ENCODE results near the gene TNNI3.
"Not testable (repeated sequence)": the region's sequence is repeated elsewhere in the genome, so short reads cannot be mapped to it uniquely, and the experiment has no call there.

Gene TNNI3

DNA sequence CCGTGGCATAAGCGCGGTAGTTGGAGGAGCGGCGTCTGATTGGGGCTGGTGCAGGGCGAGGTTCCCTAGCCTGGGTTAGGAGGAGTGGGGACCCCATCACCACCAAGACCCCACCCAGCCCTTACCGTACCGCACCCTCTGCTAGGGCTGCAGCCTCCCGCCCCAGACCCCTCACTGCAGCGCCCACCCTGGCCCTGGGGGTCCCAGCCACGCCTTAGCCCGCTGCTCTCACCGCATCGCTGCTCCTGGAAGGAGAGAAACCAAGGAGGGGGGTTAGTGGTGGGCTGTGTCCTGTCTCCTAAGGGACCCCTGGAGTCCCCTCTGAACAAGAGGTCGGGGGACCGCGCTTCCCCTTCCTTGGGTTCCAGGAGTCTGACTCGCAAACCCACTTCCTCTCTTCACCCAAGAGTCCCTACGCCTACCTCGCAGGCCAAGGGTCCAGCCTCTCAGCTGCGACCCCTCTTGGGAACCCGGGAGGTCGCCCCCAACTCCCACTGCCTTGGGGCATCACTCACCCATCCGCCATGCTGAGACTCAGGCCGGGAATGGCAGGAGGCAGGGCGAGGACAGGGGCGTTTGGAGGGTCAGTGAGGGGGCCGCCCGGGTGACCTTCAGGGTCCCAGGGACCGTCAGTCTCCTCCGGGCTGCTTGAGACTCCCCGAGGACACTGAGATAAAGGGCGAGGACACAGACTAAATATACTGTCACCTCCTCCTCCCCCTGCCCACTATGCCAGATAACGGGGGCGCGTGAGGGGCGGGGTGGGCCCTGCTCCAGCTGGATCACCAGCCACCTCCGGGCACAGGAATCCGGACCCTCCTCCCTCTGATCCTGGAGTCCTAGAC lies at the start of gene TNNI3:
TNNI3 (minus strand) TSS at position 669 of the 845 bp plus-strand sequence; CDS start at position 526, 143 bp downstream.
- in situ Hi-C loops (cut with HindIII; ENCODE audit: low sequenced_read_pairs), result no loop called here

DNA sequence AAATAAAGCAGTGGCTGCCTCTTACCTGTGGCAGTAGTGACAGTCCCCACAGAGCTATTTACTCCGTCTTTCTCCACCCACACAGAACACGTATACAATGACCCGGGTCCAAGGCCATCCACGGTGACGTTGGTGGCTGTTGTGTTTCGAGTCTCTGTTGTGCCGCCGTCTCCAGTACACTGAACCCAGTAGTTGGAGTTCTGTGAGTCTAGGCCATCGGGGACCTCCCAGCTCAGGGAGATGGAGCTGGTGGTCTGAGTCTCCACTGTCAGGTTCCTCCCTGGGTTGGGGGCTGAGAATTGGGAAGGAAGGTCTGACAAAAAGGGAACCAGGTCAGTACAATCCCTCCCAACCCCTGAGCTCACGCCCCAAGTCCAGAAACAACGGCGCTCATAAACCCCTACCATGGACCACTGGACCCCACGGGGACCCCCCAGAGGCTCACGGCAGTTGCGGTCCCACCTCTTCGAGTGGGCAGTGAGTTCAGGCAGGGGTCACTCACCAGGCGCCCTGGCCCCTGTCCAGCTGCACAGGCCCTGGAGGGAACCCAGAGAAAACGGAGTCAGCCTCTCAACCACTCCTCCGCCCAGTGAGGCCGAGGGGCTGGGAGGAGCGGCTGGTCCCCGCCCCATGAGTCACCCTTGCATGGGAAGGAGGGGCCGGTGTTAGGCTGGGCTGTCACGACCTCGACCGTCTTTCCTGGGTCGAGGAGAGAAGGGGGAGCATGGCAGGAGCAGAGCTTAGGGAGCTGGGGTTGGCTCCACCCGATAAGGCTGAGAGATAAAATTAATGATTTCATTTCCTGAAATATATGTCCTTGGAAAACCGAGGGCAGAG lies 49.4 kb upstream of the TNNI3 start:
- in situ Hi-C loops (cut with HindIII; ENCODE audit: low sequenced_read_pairs), result no loop called here

DNA sequence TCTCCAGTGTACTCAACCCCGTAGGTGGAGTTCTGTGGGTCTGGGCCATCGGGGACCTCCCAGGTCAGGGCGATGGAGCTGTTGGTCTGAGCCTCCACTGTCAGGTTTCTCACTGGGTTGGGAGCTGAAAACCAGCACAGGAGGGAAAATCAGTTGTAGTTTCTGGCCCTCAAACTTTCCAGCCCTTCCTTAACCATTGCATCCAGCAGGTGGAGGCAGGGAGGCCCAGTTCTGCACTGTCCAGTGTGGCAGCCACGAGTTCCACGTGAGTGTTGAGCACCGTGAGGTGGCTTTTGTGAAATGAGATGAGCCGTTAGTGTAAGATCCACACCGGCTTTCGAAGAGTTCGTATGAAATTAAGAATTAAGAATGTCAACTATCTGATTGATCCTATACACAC lies 44.7 kb upstream of the TNNI3 start:
- in situ Hi-C loops (cut with HindIII; ENCODE audit: low sequenced_read_pairs), result not testable (repeated sequence)

GRCh38 chr19:55199620-55200204 lies 42.2 kb upstream of the TNNI3 start:
- in situ Hi-C loops (cut with HindIII; ENCODE audit: low sequenced_read_pairs), result no loop called here

DNA sequence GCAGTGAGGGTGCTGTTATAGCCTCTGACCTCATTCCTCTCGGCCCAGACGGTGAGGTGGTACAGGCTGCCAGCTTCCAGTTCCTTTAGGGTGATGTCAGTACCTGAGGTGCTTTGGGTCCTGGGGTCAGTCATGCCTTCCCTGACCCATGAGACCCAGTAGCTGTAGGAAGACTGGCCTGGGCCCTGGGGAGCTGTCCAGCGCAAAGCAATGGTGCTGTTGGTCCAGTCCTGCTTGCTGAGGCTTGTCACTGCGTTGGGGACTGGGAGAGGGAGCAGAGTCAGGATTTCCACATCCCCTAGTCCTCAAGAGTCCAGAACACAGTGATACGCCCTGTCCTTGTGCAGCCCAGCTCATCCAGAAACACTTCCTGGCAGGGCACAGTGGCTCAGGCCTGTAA lies 41.1 kb upstream of the TNNI3 start:
- in situ Hi-C loops (cut with HindIII; ENCODE audit: low sequenced_read_pairs), result no loop called here

DNA sequence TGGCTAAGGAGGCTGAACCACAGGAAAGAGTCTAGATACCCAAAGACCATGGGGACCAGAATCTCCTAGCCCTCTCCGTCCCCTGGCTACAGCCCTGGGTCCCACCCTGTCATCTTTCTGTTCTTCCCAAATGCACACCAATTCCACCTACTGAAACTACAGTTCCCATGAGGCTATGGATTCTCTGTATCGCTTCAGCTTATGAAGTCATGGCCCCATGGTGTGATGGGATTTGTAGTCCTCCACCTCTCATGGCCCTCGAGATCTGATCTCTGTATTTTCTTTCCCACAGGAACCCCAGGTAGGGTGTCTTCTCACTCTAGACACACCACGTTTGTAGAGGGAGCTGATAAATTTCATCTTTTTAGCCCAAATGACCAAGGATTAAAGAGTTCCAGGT lies 40.0 kb upstream of the TNNI3 start:
- in situ Hi-C loops (cut with HindIII; ENCODE audit: low sequenced_read_pairs), result no loop called here

DNA sequence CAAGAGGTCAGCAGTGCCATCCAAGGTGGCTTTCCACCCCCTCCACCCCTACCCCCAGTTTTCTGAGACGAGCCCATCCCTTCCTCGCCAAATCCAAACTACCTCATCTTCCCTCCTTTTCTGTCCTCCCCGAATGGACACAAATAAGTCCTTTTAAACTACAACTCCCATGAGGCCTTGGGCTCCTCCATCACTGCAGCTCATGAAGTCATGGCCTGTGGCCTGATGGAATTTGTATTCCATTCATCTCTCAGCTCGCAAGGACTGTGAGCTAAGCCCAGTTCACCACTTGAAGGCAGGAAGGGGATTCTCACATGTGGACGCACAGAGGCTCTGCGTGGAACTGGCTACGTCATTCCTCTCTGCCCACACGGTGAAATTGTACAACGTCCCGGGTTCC lies 39.3 kb upstream of the TNNI3 start:
- in situ Hi-C loops (cut with HindIII; ENCODE audit: low sequenced_read_pairs), result no loop called here

GRCh38 chr19:55193481-55193880 lies 35.9 kb upstream of the TNNI3 start:
- in situ Hi-C loops (cut with HindIII; ENCODE audit: low sequenced_read_pairs), result no loop called here

GRCh38 chr19:55189403-55189835 lies 31.9 kb upstream of the TNNI3 start:
- in situ Hi-C loops (cut with HindIII; ENCODE audit: low sequenced_read_pairs), result no loop called here

GRCh38 chr19:55188625-55189024 lies 31.1 kb upstream of the TNNI3 start:
- in situ Hi-C loops (cut with HindIII; ENCODE audit: low sequenced_read_pairs), result no loop called here

GRCh38 chr19:55186080-55186479 lies 28.5 kb upstream of the TNNI3 start:
- in situ Hi-C loops (cut with HindIII; ENCODE audit: low sequenced_read_pairs), result no loop called here

GRCh38 chr19:55181740-55182139 lies 24.2 kb upstream of the TNNI3 start:
- in situ Hi-C loops (cut with HindIII; ENCODE audit: low sequenced_read_pairs), result no loop called here

- in situ Hi-C loops (cut with HindIII; ENCODE audit: low sequenced_read_pairs), result loop anchor here (10.0 kb wide), 1 partner anchor 295 kb away; the partner anchor contains the start of gene ZNF628
Observed at GRCh38 chr19:55179606-55180484, 22.3 kb upstream of the TNNI3 start, which contains the start of gene SYT5. SYT5 (minus strand) TSS chr19:55180289; CDS start chr19:55179041, 1,248 bp downstream.

- in situ Hi-C loops (cut with HindIII; ENCODE audit: low sequenced_read_pairs), result loop anchor here (10.0 kb wide), 1 partner anchor 296 kb away; the partner anchor contains the start of gene ZNF628
Observed at GRCh38 chr19:55178781-55179599, 21.5 kb upstream of the TNNI3 start.

- in situ Hi-C loops (cut with HindIII; ENCODE audit: low sequenced_read_pairs), result loop anchor here (10.0 kb wide), 1 partner anchor 299 kb away; the partner anchor contains the start of gene ZNF628
Observed at GRCh38 chr19:55176076-55176475, 18.5 kb upstream of the TNNI3 start.

DNA sequence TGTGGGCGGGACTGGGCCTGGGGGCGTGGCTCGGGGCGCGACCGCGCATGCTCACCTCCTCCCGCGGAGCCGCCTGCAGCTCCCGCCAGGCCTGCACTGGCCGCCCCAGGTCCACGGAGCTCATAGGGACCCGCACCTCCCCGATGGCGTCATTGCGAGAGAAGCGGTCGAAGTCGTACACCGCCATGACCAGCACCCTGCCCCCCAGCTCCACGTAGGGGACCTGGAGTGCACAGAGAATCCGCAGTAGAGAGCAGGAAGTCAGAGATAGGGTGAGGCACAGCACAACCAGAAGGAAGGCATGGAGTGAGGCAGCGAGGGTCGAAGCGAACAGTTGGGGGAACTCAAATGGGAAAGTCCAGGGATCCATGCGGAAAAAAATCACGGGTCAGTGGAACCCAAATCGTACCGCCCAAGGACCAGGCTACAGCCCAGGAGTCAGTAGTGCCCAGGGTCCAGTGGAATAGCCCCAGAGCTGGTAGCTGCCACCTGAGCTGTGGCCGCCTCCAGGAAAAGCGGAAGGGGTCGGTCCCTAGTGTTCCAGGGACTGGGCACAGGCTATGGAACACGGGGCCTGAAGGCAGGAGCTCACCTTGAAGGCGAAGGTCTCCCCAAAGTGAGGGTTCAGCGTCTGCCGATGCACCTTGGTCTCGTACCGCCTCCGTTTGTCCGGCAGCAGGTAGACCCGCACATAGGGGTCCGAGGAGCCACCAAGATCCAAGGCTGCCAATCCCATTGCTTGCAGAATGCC lies 17.8 kb upstream of the TNNI3 start:
- in situ Hi-C loops (cut with HindIII; ENCODE audit: low sequenced_read_pairs), result loop anchor here (10.0 kb wide), 1 partner anchor 300 kb away; the partner anchor contains the start of gene ZNF628

GRCh38 chr19:55174425-55175116 lies 17.0 kb upstream of the TNNI3 start:
- in situ Hi-C loops (cut with HindIII; ENCODE audit: low sequenced_read_pairs), result loop anchor here (5.0 to 10.0 kb wide), 8 partner anchors 58 to 338 kb away; partner anchors contain the start of gene ZNF628

Measured in endothelial cell of hepatic sinusoid (primary cell).